GM12891 (cell line): ENCODE measurements around the gene YARS1.

Experiments used
- POLR2AphosphoS5 ChIP-seq: IDR thresholded peaks from 2 replicates; pipeline ENCODE4 v1.6.1; 2011; ENCODE audit warnings: low read depth, low read length, control low read depth
- TAF1 ChIP-seq: IDR thresholded peaks from 2 replicates; pipeline ENCODE4 v1.6.1; 2011; ENCODE audit warnings: low read depth, low read length, control low read depth

DNA sequence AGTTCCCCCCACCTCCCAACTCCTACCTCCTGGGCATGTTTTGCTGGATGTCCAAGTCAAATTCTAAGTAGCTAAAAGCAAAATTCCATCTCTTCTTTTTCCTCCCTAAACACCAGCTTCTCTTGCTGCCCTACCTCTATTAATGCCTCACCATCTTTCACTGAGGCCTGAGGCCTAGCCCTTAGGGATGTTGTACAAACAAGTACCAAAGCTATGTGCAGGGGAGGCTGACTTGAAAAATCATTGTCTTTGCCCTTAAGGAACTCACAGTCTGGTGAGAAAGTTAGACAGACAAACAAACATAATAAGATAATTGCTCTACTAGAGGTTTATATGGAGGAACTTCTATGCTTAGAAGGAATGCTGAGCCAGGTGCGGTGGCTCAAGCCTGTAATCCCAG is 89.3 kb downstream of the YARS1 start:
- no peak for TF ChIP-seq POLR2AphosphoS5
- no peak for TF ChIP-seq TAF1
